HG02943 (cell line): Measurements from ENCODE around the gene DENND5A.
"Not testable (repeated sequence)": the region's sequence is repeated elsewhere in the genome, so short reads cannot be mapped to it uniquely, and the experiment has no call there.

Source experiments
- ATAC-seq: cut with Tn5 transposase; IDR thresholded peaks from one replicate; pipeline ENCODE4 v1.9.1; 2021; ENCODE audit warnings: mild to moderate bottlenecking, low read depth, moderate library complexity; ENCODE audit not compliant: unreplicated experiment

The DENND5A gene

DNA sequence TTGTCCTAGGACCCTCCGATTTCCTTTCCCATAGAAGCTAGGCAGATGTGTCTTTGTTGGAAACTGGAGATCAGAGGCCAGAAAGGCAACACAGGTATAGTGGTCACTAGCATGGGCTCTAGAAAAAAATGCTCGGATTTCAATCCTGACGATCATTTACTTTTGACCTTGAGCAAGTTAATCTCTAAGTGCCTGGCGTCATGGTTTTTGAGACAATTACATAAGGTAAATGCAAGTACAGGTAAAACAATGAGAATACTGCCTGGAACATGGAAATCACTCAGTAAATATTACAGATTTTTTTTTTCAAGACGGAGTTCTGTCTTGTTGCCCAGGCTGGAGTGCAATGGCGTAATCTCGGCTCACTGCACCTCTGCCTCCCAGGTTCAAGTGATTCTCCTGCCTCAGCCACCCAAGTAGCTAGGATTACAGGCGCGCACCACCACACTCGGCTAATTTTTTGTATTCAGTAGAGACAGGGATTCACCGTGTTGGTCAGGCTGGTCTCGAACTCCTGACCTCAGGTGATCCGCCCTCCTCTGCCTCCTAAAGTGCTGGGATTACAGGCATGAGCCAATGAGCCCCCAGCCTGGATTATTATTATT is 1.1 kb upstream of the DENND5A start:
- ATAC-seq: no peak

DNA sequence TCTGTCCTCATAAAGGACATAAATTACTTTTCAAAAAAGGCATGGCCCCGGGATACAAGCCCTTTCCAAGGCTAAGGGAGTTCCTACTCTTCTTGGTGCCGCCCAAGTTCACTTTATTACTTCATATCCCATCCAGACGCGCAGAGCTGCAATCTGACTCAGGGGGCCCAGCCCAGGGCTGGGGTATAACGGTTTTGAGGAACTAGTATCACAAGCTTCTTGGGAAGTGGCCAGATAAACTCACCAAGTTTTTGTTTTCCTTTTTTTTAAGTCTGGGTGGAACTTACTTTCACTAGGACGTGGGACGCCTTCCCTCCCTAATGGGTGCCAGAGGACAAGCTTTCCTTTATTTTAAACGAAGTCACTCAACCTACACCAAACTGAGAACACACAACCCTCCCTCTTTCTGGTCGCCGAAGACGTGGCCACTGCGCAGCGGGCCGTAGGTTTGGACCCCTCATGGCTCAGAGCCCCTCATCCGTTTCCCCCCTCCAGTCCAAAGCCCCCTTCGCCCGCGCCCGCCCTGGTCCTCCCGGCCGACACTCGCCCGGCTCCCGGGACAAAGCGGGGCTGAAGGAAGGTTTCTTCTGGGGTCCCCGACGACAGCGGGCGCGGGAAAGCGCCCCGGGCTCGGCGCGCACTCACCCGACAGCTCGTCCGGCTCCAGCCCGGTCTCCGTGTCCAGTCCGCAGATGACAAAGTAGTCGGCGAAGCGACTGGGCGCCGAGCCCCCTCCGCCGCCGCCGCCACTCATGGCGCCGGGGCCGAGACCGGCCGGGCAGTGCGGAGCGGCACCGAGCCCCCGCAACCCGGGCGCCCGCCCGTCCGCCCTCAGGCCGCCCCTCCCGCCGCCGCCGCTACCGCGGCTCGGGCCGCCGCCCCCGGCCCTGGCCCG is 587 bp downstream of the DENND5A start:
- ATAC-seq: peak; percentile 18

DNA sequence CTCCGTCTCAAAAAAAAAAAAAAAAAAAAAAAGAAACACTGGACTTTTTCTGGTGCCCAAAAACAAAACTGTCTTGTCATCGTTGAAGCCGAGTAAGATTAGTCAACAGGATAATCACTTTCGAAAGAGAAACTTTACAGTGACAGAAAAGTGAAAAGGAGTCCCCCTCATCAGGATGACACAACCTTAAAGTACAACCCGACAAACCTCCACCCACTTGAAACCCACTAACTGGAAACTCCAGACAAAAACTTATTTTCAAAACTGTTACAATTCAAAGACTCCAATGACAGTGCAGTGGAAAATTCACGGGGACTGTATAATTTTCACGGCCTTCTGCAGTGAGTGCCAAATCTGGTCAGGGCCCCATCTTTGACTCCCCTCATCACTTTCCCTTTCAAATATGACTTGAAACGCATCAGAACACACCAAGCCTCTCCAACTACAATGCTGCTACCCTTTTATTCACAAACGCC is 1.3 kb downstream of the DENND5A start:
- peak; percentile 67 for ATAC-seq

DNA sequence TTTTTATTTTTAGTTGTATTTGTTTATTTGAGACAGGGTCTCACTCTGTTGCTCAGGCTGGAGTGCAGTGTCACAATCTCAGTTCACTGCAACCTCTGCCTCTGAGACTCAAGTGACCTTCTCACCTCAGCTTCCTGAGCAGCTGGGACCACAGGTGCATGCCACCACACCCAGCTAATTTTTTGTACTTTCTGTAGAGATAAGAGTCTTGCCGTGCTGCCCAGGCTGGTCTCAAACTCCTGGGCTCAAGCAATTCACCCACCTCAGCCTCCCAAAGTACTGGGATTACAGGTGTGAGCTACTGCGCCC is 4.4 kb downstream of the DENND5A start:
- not testable (repeated sequence) for ATAC-seq

DNA sequence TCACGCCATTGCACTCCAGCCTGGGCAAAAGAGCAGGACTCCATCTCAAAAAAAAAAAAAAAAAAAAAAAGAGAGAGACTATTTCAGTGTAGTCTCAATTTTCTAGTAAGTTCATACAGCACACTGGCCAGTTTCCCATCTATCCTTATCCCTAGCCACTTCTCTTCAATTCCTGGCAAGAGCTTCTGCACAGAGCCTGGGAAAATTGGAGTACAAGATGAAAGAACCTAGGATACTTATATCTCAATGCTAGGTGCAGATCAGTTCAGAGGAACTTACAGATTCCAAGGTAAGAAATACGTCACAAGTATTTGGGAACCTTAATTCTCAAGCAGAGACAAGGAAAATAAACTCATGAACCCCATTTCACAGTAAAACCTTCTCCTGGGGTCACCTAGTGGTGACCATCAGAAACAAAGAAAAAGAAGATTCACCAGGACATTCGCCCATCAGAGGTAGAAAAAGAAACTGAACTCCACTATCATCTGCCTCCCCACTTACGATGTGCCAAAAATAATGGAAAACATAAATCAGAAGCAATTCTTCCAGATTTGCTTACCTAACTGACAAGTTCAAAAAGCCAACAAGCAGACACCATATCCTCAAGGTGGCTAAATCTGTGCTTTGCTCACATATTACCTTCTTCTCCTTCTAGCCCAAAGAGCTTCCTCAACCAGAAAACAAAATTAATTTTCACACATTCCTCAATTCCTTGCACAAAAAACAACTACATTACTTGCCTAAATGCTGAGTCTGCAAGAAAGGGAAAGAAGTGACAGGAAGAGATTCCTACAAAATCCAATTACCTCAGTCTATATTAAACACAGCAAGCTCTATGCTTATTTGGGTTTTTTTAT is 4.9 kb downstream of the DENND5A start:
- ATAC-seq: no peak

DNA sequence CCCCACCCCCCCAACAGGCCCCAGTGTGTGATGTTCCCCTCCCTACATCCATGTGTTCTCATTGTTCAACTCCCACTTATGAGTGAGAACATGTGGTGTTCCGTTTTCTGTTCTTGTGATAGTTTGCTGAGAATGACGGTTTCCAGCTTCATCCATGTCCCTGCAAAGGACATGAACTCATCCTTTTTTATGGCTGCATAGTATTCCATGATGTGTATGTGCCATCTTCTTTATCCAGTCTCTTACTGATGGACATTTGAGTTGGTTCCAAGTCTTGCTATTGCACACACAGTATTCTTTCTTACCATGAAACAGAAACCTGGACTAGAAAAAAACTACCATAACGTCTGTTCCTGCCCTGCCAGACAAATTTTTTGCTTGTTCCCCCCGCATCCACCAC is 6.9 kb downstream of the DENND5A start:
- not testable (repeated sequence) for ATAC-seq

DNA sequence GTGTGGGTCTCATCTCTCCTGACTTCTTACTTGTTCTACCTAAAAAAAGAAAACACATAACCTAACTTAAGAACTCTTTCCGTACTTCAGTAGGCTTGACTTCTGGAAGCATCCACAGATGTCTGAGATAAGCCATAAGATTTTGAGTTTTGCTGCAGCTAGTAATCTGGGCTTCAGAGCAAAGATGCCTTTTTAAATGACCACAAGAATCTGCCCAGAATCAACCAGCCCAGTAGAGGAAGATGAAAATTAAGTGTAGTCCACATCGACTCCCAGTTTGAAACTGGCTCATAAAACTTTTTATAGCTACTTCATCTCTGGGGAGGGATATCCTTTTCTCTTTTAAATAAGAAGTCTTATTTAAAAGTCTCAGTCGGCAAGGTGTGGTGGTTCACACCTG is 10.7 kb downstream of the DENND5A start:
- no peak for ATAC-seq

DNA sequence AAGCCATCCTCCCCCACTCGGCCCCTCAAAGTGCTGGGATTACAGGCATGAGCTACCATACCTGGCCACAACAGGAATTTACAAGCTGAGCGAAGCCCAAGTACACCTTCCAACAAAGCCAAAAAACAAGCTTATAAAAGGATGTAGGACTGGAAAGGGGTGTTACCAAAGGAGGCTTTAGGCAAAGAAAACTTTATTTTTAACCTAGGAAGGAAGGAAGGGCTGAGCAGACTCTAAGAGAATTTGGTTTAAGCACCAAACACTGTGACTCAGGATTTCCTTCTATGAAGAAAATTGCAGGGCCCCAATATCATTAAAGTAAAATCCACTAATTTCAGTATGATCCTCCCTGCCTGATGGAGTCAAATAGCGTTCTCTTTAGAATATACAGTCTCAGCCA is 12.1 kb downstream of the DENND5A start:
- ATAC-seq: no peak

DNA sequence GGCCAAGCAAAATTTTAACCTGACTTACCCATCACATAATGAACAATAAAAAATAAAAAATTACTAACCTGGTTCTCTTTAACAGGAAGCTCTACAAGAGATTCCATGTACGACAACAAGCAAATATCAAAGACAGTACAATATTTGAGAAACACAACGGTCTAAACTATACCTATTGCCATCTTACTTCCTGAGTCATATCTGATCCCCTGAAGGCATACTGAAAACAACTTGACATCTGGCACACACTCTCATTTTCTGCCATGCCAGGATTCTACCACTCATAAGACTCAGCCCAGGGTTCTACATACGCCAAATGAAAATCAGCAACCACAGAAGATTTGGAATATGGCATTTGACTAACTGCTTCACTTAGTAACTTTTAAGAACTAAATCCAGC is 13.8 kb downstream of the DENND5A start:
- no peak for ATAC-seq

DNA sequence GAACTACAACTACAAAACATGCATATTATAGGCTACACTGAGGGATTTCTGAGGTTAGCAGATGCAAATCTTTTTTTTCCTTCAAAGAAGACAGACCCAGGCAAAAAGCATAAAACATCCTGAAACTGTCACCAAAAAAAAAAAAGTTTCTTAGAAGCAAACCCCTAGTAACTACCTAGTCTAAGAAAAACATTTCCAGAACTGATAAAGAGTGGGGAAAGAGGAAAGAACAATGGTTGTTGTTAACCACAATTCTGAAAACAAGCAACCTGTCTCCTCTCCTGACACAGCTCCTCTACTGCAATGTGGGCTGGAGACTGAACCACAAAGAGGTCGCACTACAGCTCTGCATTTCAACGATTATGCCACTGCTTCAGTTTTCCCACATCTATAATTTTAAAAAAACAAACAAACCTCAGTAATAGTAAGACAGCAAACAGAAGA is 15.0 kb downstream of the DENND5A start:
- ATAC-seq: no peak

DNA sequence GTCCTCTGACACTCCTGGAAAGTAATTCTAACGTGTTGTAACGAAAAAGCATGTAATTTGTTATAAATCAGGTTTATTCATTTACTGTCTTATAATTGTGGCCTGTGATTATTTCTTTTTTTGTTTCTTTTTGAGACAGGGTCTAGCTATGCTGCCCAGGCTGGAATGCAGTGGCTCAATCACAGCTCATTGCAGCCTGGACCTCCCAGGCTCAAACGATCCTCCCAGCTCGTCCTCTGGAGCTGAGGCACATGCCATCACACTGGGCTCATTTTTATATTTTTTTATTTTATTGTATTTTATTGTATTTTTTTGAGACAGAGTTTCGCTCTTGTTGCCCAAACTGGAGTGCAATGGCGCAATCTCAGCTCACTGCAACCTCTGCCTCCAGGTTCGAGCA is 15.9 kb downstream of the DENND5A start:
- no peak for ATAC-seq

DNA sequence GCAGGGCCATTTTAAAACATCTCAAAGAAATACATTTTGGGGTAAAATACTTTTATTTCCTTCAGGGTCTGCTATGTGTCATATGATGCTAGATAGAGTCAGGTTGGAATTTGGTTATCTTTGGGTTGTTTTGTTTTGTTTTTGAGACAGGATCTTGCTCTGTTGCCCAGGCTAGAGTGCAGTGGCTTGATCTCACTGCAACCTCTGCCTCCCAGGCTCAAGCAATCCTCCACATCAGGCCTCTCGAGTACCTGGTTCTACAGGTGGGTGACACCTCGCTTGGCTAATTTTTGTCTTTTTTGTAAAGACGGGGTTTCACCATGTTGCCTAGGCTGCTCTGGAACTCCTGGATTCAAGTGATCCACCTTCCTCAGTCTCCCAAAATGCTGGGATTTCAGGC is 17.3 kb downstream of the DENND5A start:
- ATAC-seq: no peak

DNA sequence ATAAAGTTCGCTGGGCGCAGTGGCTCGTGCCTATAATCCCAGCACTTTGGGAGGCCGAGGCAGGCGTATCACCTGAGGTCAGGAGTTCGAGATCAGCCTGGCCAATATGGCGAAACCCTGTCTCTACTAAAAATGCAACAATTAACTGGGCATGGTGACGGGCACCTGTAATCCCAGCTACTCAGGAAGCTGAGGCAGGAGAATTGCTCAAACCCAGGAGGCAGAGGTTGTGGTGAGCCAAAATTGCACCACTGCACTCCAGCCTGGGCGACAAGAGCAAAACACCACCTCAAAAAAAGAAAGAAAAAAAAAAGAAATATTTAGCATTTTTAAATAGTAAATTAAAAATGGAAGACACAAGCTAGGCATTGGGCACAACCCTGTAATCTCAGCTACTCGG is 28.9 kb downstream of the DENND5A start:
- ATAC-seq: not testable (repeated sequence)

DNA sequence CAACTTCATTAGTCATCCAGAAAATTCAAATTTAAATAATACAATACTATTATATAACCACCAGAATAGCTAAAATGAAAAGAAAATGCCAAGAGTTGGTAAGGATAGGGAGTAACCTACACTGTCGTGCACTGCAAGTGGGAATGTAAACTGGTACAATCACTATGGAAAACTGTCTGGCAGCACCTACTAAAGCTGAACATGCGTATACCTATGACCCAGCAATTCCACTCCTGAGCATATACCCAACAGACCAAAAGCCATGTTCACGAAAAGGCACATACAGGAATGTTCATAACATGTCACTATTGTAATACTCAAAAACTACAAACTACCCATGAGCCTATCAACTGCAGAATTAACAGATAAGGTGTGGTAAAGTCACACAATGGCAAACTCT is 32.7 kb downstream of the DENND5A start:
- no peak for ATAC-seq

DNA sequence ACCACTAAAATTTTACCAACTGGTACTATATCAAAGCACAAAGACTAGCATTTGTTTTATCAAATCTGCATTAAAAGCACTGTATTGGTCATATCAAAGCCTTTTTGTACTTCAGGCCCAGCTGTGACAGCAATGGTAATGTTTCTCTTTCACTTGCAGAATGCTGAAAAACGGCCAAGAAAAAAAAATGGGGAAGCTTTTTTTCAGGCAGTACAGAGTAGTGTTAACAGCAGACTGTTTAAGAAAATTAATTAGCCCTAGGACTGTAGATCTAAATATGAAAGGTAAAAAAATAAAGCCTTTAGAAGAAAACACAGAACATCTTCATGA is 33.3 kb downstream of the DENND5A start:
- no peak for ATAC-seq

DNA sequence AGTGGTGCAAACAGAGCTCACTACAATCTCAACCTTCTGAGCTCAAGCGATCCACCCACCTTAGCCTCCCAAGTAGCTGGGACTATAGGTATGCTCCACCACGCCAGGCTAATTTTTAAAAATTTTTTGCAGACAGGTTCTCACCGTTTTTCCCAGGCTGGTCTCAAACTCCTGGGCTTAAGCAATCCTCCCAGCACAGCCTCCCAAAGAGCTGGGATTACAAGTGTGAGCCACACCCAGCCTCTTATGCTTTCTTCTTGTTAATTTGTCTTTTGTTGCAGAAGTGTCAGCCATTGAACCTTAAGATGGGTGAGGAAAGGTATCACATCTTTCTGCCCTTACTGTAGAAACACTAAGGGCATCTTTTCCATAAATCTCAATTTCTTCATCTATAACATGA is 34.9 kb downstream of the DENND5A start:
- no peak for ATAC-seq

DNA sequence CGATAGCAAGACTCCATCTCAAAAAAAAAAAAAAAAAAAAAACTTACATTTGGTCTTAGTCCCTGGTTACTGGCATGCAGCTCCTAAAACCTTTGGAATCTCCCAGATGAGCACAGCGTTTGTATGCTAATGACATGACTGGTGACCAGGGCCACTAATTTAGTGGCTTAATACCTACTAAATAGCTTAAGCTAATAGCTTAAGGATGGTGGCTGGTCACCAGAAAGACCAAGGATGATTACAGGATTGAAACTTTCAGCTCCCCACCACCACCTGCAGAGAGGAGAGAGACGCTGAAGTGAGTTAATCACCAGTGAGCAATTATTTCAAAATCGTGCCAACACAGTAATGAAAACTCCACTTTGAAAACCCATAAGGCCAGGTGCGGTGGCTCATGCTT is 37.1 kb downstream of the DENND5A start:
- no peak for ATAC-seq

DNA sequence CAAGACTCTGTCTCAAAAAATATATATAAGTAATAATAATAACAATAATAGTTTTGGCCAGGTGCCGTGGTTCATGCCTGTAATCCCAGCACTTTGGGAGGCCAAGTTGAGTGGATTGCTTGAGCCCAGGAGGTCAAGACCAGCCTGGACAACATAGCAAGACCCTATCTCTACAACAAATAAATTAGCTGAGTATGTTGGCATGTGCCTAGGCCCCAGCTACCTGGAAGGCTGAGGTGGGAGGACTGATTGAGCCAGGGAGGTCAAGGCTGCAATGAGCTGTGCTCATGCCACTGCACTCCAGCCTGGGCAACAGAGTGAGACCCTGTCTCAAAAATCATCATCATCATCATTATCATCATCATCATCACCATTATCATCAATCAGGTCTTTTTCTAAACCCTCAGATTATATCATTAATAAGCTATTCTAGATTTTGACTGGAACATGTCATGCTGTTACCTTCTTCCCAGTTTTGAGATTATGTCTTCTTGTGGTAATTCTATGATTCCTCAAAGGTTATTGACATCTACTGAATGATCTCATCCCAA is 39.3 kb downstream of the DENND5A start:
- ATAC-seq: no peak

DNA sequence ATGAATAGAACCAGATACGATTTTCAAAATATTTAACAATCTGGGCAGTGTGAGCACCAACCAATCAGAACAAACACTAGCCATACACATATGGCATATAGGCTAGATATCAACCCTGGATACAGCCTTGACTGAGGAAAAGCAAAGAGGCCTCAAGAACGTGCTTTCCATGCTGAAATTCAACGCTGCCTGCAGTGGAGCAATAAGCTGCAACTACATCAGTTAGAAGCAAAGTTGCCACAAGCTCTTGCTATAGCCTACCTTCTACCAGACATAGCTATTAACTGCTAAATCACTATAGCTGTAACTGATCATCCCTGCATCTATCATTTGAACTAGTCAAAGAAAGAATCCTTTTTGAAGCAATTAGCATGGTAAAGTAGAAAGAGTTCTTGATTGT is 42.5 kb downstream of the DENND5A start:
- no peak for ATAC-seq

DNA sequence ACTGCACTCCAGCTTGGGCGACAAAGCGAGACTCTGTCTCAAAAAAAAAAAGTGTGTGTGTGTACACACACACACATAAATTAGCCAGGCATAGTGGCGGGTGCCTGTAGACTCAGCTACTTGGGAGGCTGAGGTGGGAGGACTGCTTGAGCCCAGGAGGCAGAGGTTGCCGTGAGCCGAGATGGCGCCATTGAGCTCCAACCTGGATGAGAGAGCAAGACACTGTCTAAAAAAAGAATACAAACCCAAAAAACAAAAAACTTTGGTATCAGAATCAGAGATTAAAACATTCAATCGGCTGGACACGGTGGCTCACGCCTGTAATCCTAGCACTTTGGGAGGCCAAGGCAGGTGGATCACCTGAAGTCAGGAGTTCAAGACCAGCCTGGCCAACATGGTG is 44.3 kb downstream of the DENND5A start:
- not testable (repeated sequence) for ATAC-seq

DNA sequence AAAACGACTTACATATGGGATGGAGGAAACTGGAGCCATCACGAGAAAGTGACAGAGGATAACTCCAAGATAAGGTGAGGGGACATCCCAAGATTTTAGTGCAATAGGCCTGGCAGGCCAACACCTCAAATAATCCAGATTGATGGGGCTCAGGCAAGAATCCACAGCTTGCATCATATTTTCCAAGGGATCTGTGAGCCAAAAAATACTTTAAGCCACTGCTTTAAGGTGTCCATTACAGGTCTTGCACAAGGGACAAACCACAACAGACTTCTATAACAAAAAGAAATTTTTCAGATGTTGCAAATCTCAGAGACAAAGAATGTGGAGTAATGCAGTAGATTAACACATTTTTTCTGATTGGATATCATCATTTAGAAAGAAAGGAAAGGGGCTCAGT is 45.6 kb downstream of the DENND5A start:
- no peak for ATAC-seq
